Measurements from ENCODE around the gene DYNC2LI1.

DNA sequence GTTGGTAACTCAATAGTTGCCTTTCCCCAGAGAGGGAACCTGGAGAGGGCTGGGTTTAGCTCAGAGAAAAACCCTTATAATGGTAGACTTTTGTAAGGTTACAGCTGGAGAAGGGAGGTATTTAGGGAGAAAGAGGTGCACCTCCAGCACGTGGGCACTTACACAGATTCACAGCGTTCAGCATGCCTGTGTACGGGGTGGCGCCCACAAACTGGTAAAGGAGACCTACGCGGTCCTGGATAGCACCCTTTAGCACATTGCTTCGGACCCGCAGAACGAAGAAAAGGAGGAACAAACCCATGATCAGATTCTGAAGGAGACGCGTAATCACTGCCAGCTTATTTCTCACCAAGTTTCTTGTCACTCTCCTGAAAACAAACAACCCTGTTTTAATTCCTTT lies 49.9 kb downstream of the DYNC2LI1 start:
- TF ChIP-seq, protein P1, sequence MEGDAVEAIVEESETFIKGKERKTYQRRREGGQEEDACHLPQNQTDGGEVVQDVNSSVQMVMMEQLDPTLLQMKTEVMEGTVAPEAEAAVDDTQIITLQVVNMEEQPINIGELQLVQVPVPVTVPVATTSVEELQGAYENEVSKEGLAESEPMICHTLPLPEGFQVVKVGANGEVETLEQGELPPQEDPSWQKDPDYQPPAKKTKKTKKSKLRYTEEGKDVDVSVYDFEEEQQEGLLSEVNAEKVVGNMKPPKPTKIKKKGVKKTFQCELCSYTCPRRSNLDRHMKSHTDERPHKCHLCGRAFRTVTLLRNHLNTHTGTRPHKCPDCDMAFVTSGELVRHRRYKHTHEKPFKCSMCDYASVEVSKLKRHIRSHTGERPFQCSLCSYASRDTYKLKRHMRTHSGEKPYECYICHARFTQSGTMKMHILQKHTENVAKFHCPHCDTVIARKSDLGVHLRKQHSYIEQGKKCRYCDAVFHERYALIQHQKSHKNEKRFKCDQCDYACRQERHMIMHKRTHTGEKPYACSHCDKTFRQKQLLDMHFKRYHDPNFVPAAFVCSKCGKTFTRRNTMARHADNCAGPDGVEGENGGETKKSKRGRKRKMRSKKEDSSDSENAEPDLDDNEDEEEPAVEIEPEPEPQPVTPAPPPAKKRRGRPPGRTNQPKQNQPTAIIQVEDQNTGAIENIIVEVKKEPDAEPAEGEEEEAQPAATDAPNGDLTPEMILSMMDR (IDR thresholded peaks at IDR 0.05) = no peak
- no peak for TF ChIP-seq EZH2 (IDR thresholded peaks at IDR 0.05; ENCODE audit: borderline replicate concordance, insufficient read depth, low read depth, low read length, poor library complexity, severe bottlenecking)

All from B cell (primary cell).